Hippocampal formation (tissue), 2 donors: Measurements from ENCODE around the gene IFFO2.
"Not testable (repeated sequence)": the region's sequence is repeated elsewhere in the genome, so short reads cannot be mapped to it uniquely, and the experiment has no call there.

Experiments used
- DNase-seq, 2 donors: peaks; one replicate each; lab custom pipeline; 2025; lab: John Stamatoyannopoulos, UW

The IFFO2 gene

GRCh38 chr1:18893120-18893519 is 63.4 kb downstream of the IFFO2 start:
- no peak for DNase-seq

DNA sequence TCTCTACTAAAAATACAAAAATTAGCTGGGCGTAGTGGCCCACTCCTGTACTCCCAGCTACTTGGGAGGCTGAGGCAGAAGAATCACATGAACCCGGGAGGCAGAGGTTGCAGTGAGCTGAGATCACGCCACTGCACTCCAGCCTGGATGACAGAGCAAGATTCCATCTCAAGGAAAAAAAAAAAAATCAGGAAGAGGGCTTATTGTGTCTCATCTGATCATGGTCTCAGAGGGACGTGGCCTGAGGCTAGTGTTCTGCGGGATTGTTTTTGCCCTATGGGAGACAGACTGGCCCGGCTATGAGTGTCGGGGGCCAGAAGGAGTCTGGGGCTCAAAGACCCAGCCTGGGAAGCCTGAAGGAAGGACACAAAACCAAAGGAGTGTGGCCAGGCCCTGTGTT is 64.6 kb downstream of the IFFO2 start:
- not testable (repeated sequence) for DNase-seq

DNA sequence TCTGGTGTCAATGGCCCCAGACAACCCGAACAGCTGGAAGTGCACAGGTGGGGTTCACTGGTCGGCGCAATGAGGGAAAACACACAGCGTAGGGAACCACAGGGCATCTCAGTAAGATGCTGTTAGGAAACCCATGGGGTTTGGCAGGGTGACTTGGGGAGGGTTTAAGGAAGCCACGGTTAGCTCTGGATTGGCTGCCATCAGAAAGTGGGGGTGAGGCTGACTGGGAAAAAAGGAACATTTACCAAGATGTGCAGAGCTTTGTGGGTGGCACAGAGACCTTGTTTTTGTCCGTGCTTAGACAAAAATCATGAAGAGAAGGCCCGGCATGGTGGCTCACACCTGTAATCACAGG is 65.1 kb downstream of the IFFO2 start:
- DNase-seq, result no peak

- peak; percentile 16 to 19 for DNase-seq
Observed at GRCh38 chr1:18890706-18891425, 65.6 kb downstream of the IFFO2 start.

- no peak for DNase-seq
Observed at GRCh38 chr1:18886003-18886335, 70.5 kb downstream of the IFFO2 start.

DNA sequence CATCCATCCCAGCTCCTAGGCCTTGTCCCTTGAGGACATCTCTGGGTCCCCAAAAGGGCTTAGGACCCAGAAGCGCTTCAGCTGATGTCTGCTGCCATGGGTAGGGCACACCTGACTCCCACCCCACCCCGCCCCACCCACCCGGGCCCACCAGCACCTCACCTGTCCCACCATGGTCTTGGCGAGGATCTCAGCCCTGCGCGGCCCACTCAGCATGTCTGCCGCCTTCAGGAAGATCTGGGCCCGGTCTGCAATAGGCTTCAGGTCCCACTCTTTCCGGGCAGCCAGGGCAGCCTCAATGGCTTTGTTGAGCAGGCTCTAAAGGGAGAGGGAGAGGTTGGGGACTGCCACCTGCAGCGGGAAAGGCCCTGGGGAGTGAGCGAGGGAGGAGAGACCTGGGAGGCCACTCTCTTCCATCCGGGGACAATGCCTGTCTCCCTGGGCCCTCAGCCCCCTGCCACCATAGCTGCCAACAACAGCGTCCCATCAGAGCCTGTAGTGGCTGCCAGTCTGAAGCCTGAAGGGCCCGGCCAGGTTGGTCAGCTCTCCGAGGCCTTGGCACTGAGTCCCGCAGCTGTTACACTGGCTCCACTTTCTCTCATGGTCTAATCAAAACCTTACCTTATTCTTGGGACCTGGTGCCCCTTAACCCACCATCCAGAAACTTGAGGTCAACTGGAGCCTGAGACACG is 71.0 kb downstream of the IFFO2 start:
- DNase-seq, result no peak

- no peak for DNase-seq
Observed at GRCh38 chr1:18884727-18885126, 71.7 kb downstream of the IFFO2 start.

- no peak for DNase-seq
Observed at GRCh38 chr1:18884419-18884717, 72.1 kb downstream of the IFFO2 start.

DNA sequence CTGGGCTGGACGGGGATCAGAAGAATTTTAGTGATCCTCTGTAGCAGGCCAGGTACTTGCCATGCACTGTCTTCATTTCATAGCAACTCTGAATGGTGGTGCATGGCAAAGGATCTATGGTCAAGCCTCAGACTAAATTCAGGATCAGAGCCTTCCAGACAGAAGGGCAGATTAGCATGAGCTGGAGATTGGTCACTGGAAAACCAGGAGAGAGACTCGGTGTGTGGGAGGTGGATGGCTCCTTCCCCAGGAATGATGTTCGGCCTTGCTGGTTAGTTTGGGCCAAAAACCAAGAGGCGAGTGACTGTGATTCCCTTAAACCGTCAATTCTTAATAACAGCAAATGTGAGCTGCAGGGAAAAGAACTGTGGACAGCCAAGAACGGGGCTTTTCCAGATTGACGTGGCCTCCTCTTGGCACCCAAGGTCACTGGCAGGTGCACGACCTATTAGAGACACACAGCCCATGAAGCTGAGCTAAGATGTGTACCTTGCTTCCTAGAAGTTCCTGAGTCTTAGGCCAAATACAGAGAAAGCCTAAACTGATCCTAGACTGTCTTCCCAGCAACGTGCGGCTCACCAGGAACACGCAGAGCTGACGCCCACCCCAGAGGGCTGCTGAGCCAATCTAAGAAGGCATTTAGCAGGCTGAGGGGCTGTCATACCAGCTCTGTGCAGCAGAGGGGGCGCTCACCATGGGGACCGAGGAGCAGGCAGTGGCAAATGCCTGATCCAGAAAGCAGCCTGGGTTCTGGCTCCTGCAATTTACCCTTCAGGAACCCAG is 72.6 kb downstream of the IFFO2 start:
- peak; percentile 49 to 58 for DNase-seq

DNA sequence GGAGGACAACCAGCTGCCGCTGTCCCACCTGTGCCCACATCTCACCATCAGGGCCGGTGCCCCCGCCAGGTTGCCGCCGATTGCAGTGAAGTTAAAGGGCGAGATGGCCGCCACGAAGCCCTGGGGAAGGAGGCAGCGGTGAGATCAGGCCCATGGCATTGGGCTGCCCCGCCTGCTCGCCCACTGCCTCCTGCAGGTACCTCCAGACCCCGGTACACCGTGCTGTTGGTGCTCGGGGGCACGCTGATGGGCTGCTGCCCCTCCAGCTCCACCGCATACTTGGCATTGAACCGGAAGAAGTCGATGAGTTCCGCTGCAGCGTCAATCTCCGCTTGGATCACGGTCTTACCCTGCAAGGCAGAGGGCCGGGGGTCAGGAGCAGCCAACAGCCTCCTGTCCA is 73.4 kb downstream of the IFFO2 start:
- DNase-seq, result no peak

DNA sequence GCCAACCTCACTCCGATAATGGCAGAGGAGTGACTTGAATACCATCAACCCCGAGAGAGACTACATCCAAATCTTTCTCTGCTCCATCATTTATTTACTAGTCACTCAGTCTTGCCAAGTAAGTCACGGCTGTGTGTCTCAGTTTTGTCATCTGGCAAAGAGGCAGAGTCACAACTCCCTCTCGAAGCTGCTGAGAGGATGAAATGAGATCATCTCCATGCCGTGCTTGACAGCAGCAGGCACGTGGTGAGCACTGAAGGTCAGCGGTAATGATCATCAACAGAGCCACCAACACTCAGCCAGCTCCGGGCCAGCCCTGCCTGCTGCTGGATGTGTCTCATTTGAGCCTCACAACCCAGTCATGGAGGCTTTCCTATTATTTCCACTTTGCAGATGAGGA is 74.0 kb downstream of the IFFO2 start:
- DNase-seq, result no peak

GRCh38 chr1:18881642-18882431 is 74.6 kb downstream of the IFFO2 start:
- no peak for DNase-seq

DNA sequence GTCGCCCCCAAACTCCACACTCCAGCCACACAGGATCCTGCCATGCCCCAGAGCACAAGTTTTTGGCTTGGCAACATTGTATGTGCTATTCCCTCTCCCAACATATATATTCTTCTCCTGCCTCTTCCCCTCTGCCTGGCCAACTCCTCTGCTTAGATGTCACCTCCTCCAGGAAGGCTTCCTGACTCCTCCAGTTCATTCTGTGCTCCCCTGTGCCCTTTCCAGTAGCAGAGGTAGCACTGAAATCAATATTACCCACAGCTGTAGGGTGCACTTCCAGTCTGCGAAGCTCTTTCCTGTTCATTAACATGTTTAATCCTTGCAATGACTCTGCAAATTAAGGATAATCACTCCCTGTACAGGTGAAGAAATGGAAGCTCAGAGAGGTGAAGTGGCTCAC is 75.3 kb downstream of the IFFO2 start:
- no peak for DNase-seq

DNA sequence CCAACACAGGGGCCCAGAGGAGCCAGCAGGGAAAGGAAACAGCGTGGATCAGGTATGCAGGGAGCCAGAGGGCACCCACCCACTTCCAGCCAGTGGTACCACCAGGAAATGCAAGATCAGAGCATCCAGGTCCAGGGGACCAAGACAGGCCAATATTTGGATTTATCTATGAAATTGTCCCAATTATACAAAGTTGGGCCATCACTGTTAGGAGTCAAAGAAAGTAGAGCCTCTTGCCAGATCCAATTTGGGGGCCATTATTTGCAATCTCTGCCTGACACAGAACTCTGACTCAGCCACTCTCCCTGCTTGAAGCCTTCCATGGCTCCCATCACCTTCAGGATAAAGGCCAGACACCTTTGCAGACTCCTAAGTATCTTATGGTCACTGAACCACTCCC is 75.9 kb downstream of the IFFO2 start:
- no peak for DNase-seq

- DNase-seq, result no peak
Observed at GRCh38 chr1:18879791-18880309, 76.6 kb downstream of the IFFO2 start.

GRCh38 chr1:18879215-18879790 is 77.2 kb downstream of the IFFO2 start:
- no peak for DNase-seq

DNA sequence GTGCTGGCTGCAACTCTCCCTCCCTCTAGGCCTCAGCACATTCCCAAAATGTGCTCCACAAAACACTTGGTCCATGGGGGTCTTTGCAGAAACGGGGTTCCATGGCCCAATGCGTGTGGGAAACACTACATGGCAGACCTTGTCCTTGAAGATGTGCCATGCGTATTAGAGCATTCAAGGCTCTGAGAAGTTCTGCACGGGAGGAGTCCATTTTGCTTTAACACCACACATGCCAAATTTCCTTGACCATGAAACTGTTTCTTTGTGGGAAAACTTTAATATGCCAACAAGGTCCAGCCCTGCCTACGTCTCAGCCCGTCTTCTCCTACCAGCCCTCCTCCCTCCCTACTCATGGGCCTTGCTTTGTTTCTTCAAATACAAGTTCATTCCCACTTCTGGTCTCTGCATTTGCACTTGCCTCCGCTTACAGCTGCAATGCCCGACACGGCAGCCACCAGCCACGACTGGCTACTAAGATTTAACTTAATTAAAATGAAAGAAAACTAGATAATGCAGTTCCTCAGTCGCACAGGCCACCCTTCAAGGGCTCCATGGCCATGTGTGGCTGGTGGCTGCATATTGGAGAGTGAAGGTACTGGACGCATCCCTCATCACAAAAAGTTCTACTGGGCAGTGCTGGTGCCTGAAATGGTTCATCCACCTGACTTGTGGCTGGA is 77.8 kb downstream of the IFFO2 start:
- DNase-seq, result no peak

DNA sequence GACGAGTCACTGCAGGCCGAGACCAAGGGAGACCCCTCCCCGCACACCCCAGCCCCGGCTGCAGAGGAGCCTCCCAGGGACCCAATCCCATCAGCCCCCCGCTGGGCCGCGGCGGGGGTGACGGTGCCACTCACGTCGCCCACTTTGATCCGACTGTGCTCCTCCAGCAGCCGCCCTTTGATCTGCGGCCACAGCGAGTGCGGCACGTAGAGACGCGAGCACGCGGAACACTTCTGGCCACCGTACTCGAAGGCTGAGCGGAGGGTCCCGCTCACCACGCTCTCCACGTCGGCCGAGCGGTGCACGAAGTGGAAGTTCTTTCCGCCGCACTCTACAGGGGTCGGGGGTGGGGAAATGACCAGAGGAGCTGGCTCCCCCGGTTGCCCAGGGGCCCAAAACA is 79.2 kb downstream of the IFFO2 start:
- no peak for DNase-seq

DNA sequence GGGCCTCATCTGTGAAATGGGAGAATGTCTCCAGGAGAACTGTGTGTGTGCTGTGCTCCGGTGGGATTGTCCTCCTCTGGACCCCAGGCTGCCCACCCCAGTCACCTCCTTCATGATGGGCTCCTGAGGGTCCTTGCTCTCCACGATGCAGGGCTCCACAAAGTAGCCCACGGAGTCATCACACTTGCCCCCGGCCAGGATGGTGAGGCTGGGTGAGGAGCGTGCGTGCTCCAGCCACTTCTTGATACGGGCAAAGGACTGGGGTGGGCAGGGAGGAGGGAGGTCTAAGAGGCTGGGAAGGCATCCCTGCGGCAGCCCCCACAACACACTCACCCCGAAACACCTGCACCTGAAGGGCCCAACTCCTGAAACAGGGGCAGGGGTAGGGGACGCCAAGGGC is 80.3 kb downstream of the IFFO2 start:
- no peak for DNase-seq

- no peak for DNase-seq
Observed at GRCh38 chr1:18875796-18876128, 80.7 kb downstream of the IFFO2 start.

DNA sequence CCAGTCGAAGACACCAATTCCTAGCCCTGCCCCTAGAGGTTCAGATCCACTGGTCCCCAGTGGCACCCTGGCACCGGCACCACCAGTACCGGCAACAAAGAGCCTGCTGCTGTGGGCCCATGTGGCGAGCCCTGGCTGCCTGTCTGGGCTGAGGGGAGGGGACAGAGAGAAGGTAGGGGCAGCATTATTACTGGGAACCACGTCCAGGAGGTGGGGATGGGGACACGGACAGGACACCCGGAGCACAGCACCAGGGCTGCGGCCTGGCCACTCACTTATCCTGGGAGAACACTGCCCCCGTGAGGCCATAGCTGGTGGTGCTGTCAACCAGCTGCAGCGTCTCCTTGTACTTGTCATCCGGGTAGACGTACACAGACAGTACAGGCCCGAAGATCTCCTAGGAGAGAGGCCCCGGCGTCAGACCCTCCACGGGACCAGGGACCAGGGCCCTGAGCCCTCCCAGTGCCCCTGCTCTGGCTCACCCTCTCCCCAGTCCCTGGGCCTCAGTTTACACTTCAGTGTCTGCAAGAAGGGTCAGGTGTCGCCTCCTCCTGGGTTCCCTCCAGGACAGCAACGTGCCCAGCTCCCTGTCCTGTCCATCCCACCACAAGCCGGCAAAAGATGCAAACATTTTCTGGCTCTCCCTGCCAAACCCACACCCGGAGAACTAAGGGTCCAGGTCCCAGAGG is 81.2 kb downstream of the IFFO2 start:
- DNase-seq, result peak; percentile 15 to 69
